Stimulated activated CD8-positive, alpha-beta memory T cell treated with anti-CD3 and anti-CD28 coated beads, Interleukin-15, amount 100 ng/mL, for 1 hour (primary cell): ENCODE data around the gene FOXL3.
"Not testable (repeated sequence)": the region's sequence is repeated elsewhere in the genome, so short reads cannot be mapped to it uniquely, and the experiment has no call there.

Experiments
- DNase-seq: peaks from one replicate; pipeline ENCODE4 v3.0.0-alpha.2; 2020; ENCODE audit warnings: low read depth

FOXL3 gene

GRCh38 chr7:289209-289755 is 688 bp upstream of the FOXL3 start:
- DNase-seq, result no peak

GRCh38 chr7:290554-291372 is 793 bp downstream of the FOXL3 start:
- DNase-seq, result no peak

- no peak for DNase-seq
Observed at GRCh38 chr7:291373-292092, 1.6 kb downstream of the FOXL3 start.

GRCh38 chr7:292226-292625 is 2.3 kb downstream of the FOXL3 start:
- no peak for DNase-seq

GRCh38 chr7:292826-293225 is 2.9 kb downstream of the FOXL3 start:
- DNase-seq, result no peak

GRCh38 chr7:293681-294439 is 3.9 kb downstream of the FOXL3 start:
- no peak for DNase-seq

- no peak for DNase-seq
Observed at GRCh38 chr7:294440-295154, 4.6 kb downstream of the FOXL3 start.

GRCh38 chr7:295155-296154 is 5.5 kb downstream of the FOXL3 start:
- DNase-seq, result no peak

GRCh38 chr7:296373-296945 is 6.5 kb downstream of the FOXL3 start:
- no peak for DNase-seq

GRCh38 chr7:297141-297540 is 7.2 kb downstream of the FOXL3 start:
- not testable (repeated sequence) for DNase-seq

GRCh38 chr7:297611-298374 is 7.8 kb downstream of the FOXL3 start:
- DNase-seq, result no peak

GRCh38 chr7:298375-298702 is 8.4 kb downstream of the FOXL3 start:
- DNase-seq, result no peak

GRCh38 chr7:298743-299142 is 8.8 kb downstream of the FOXL3 start:
- DNase-seq, result no peak

GRCh38 chr7:299169-299568 is 9.2 kb downstream of the FOXL3 start:
- no peak for DNase-seq

GRCh38 chr7:299628-300027 is 9.7 kb downstream of the FOXL3 start:
- DNase-seq, result no peak

- no peak for DNase-seq
Observed at GRCh38 chr7:300048-300447, 10.1 kb downstream of the FOXL3 start.

GRCh38 chr7:300546-301290 is 10.7 kb downstream of the FOXL3 start:
- no peak for DNase-seq

- no peak for DNase-seq
Observed at GRCh38 chr7:301291-302053, 11.5 kb downstream of the FOXL3 start.
